OCI-LY3 (cell line): ENCODE measurements around the gene EFNA5.

ENCODE experiments used
- EZH2phosphoT487 ChIP-seq: fragments of 200-600 bp; shearing (Covaris generic); IDR thresholded peaks from 2 replicates; pipeline ENCODE4 v1.6.1; 2018; ENCODE audit warnings: antibody characterized with exemption, mixed run types, low read depth
- TF ChIP-seq, protein P1 (sequence below): fragments of 200-600, 300-600 bp; sonication (generic); IDR thresholded peaks from 2 replicates; pipeline ENCODE4 v1.5.1; 2014; ENCODE audit warnings: antibody characterized with exemption, low read length, low read depth

DNA sequence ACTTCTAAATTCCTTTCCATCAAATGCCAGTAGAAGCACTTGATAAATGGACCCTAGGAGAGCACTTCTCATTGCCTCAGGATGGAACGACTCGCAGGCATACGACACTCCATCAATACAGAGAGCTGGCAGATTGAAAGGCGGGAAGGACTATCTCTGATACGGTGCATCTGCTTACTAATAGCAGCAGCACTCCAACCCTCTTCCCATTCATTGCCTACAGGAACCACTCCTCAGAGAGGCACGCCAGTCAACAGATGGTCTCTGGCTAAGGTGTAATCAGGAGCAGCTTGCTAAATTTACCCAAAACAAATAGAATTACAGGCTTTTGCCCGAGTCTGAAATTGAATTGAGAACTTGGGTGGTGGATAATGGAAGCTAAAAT lies 168.1 kb downstream of the EFNA5 start:
- TF ChIP-seq, protein P1, sequence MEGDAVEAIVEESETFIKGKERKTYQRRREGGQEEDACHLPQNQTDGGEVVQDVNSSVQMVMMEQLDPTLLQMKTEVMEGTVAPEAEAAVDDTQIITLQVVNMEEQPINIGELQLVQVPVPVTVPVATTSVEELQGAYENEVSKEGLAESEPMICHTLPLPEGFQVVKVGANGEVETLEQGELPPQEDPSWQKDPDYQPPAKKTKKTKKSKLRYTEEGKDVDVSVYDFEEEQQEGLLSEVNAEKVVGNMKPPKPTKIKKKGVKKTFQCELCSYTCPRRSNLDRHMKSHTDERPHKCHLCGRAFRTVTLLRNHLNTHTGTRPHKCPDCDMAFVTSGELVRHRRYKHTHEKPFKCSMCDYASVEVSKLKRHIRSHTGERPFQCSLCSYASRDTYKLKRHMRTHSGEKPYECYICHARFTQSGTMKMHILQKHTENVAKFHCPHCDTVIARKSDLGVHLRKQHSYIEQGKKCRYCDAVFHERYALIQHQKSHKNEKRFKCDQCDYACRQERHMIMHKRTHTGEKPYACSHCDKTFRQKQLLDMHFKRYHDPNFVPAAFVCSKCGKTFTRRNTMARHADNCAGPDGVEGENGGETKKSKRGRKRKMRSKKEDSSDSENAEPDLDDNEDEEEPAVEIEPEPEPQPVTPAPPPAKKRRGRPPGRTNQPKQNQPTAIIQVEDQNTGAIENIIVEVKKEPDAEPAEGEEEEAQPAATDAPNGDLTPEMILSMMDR = no peak
- no peak for TF ChIP-seq EZH2phosphoT487
